Trophoblast cell (in vitro differentiated cells and primary cell): Measurements from ENCODE around the gene LRRTM4.

Source experiments
- DNase-seq, 2 donors: peaks; one replicate each; pipeline ENCODE4 v3.0.0-alpha.2; 2016
- H2AFZ ChIP-seq: 2 replicates; pipeline ENCODE4 v1.6.1; 2013; ENCODE audit warnings: low read length, moderate library complexity, mild to moderate bottlenecking; ENCODE audit not compliant: insufficient read depth, poor library complexity
- H2AK5ac ChIP-seq: 2 replicates; pipeline ENCODE4 v1.6.1; 2013; ENCODE audit warnings: mild to moderate bottlenecking, low read length
- H2BK120ac ChIP-seq: 2 replicates; pipeline ENCODE4 v1.6.1; 2013; ENCODE audit warnings: low read length, mild to moderate bottlenecking, moderate library complexity; ENCODE audit not compliant: insufficient read depth, poor library complexity
- H2BK12ac ChIP-seq: 2 replicates; pipeline ENCODE4 v1.6.1; 2013; ENCODE audit warnings: mild to moderate bottlenecking, low read length, moderate library complexity
- H2BK5ac ChIP-seq: 2 replicates; pipeline ENCODE4 v1.6.1; 2013; ENCODE audit warnings: low read length, low read depth, moderate library complexity, mild to moderate bottlenecking; ENCODE audit not compliant: poor library complexity
- H3K14ac ChIP-seq: 2 replicates; pipeline ENCODE4 v1.6.1; 2013; ENCODE audit warnings: mild to moderate bottlenecking, low read length
- H3K18ac ChIP-seq: 2 replicates; pipeline ENCODE4 v1.6.1; 2013; ENCODE audit warnings: mild to moderate bottlenecking, low read length
- H3K23ac ChIP-seq: 2 replicates; pipeline ENCODE4 v1.6.1; 2013; ENCODE audit warnings: low read length
- H3K27ac ChIP-seq: 2 replicates; pipeline ENCODE4 v1.5.1; 2013; ENCODE audit warnings: low read depth, mild to moderate bottlenecking, inconsistent platforms, low read length, moderate library complexity
- H3K27me3 ChIP-seq: 2 replicates; pipeline ENCODE4 v1.6.1; 2013; ENCODE audit warnings: inconsistent platforms, mild to moderate bottlenecking, low read length, moderate library complexity; ENCODE audit not compliant: insufficient read depth
- H3K36me3 ChIP-seq, 2 experiments: 1 replicate in 1 of 2; 2 replicates in 1 of 2; pipeline ENCODE4 v1.6.1; 2013; ENCODE audit warnings: low read length in 2 of 2, mild to moderate bottlenecking in 2 of 2, moderate library complexity in 1 of 2; ENCODE audit not compliant: insufficient read depth in 2 of 2, control insufficient read depth in 1 of 2
- H3K4ac ChIP-seq: 2 replicates; pipeline ENCODE4 v1.6.1; 2013; ENCODE audit warnings: low read depth, mild to moderate bottlenecking, low read length, moderate library complexity
- H3K4me1 ChIP-seq, 2 experiments: 1 replicate in 1 of 2; 2 replicates in 1 of 2; pipeline ENCODE4 v1.6.1; 2013; ENCODE audit warnings: low read length in 2 of 2, mild to moderate bottlenecking in 2 of 2, moderate library complexity in 1 of 2; ENCODE audit not compliant: insufficient read depth in 2 of 2, control insufficient read depth in 1 of 2
- H3K4me2 ChIP-seq: 2 replicates; pipeline ENCODE4 v1.6.1; 2013; ENCODE audit warnings: inconsistent platforms, mild to moderate bottlenecking, low read length, moderate library complexity
- H3K4me3 ChIP-seq: 2 replicates; pipeline ENCODE4 v1.5.1; 2013; ENCODE audit warnings: mild to moderate bottlenecking, low read depth, low read length, inconsistent platforms
- H3K79me1 ChIP-seq: one replicate; pipeline ENCODE4 v1.6.1; 2013; ENCODE audit warnings: low read length
- H3K79me2 ChIP-seq: 2 replicates; pipeline ENCODE4 v1.6.1; 2013; ENCODE audit warnings: low read length, mild to moderate bottlenecking; ENCODE audit not compliant: control insufficient read depth, insufficient read depth, poor library complexity
- H3K9ac ChIP-seq: 2 replicates; pipeline ENCODE4 v1.6.1; 2013; ENCODE audit warnings: mild to moderate bottlenecking, low read length
- H3K9me3 ChIP-seq: 2 replicates; pipeline ENCODE4 v1.6.1; 2013; ENCODE audit warnings: low read depth, mild to moderate bottlenecking, control low read depth, inconsistent platforms, low read length; ENCODE audit not compliant: insufficient read depth
- H4K12ac ChIP-seq: 2 replicates; pipeline ENCODE4 v1.6.1; 2013; ENCODE audit warnings: low read depth, mild to moderate bottlenecking, low read length, moderate library complexity
- H4K8ac ChIP-seq: 2 replicates; pipeline ENCODE4 v1.6.1; 2013; ENCODE audit warnings: low read depth, mild to moderate bottlenecking, low read length, moderate library complexity
- H4K91ac ChIP-seq: one replicate; pipeline ENCODE4 v1.6.1; 2013; ENCODE audit warnings: low read depth, mild to moderate bottlenecking, low read length, moderate library complexity
- WGBS: extraction: QIAGEN DNeasy Blood & Tissue Kit; methylation state at CpG from one replicate; pipeline ENCODE4 v1.1.7; 2013; ENCODE audit warnings: missing lambda C conversion rate; ENCODE audit not compliant: insufficient read length, insufficient coverage; ENCODE audit errors: extremely low coverage; 5-methylcytosine and 5-hydroxymethylcytosine counted together

LRRTM4 gene

GRCh38 chr2:77458216-77458615 lies 64.0 kb downstream of the LRRTM4 start:
- Histone ChIP-seq H3K23ac (no peak overlapping the region), H3K27ac (no peak overlapping the region), H3K9me3 (no peaks in the 10 kb centered on the region), H3K4ac (no peak overlapping the region), H2BK5ac (no peak overlapping the region), H2BK120ac (no peak overlapping the region), H3K27me3 (no peaks in the 10 kb centered on the region), H4K12ac (no peak overlapping the region), H3K18ac (no peak overlapping the region), H3K9ac (no peak overlapping the region), H3K4me2 (no peak overlapping the region), H3K79me1 (no peaks in the 10 kb centered on the region), H3K36me3 (no peaks in the 10 kb centered on the region), H4K91ac (no peak overlapping the region), H2AFZ (no peak overlapping the region), H2BK12ac (no peak overlapping the region), H4K8ac (no peak overlapping the region), H3K79me2 (no peaks in the 10 kb centered on the region), H3K4me1 (no peaks in the 10 kb centered on the region), H3K14ac (no peak overlapping the region), H2AK5ac (no peak overlapping the region), H3K4me3 (no peak overlapping the region)
- WGBS, result no CpG with 5 or more reads among the region's 3 CpGs
- DNase-seq, result no peak

GRCh38 chr2:77457665-77458064 lies 64.5 kb downstream of the LRRTM4 start:
- Histone ChIP-seq H2AFZ (no peak overlapping the region), H2BK5ac (no peak overlapping the region), H3K27me3 (no peaks in the 10 kb centered on the region), H3K4me1 (no peaks in the 10 kb centered on the region), H4K8ac (no peak overlapping the region), H2BK120ac (no peak overlapping the region), H3K27ac (no peak overlapping the region), H3K4me2 (no peak overlapping the region), H3K23ac (no peak overlapping the region), H3K18ac (no peak overlapping the region), H3K9me3 (no peaks in the 10 kb centered on the region), H3K36me3 (no peaks in the 10 kb centered on the region), H3K4me3 (no peak overlapping the region), H3K4ac (no peak overlapping the region), H3K9ac (no peak overlapping the region), H3K14ac (no peak overlapping the region), H4K12ac (no peak overlapping the region), H3K79me2 (no peaks in the 10 kb centered on the region), H2AK5ac (no peak overlapping the region), H3K79me1 (no peaks in the 10 kb centered on the region), H2BK12ac (no peak overlapping the region), H4K91ac (no peak overlapping the region)
- DNase-seq, result no peak
- no CpG with 5 or more reads among the region's 1 CpG for WGBS

- DNase-seq, result no peak
- Histone ChIP-seq H4K8ac (no peak overlapping the region), H3K79me2 (no peaks in the 10 kb centered on the region), H2AFZ (no peak overlapping the region), H3K27me3 (no peaks in the 10 kb centered on the region), H3K27ac (no peak overlapping the region), H4K12ac (no peak overlapping the region), H3K79me1 (no peaks in the 10 kb centered on the region), H3K4me2 (no peak overlapping the region), H2BK120ac (no peak overlapping the region), H3K14ac (no peak overlapping the region), H3K36me3 (no peaks in the 10 kb centered on the region), H3K4me3 (no peak overlapping the region), H3K23ac (no peak overlapping the region), H2BK5ac (no peak overlapping the region), H2AK5ac (no peak overlapping the region), H3K18ac (no peak overlapping the region), H2BK12ac (no peak overlapping the region), H3K9ac (no peak overlapping the region), H4K91ac (no peak overlapping the region), H3K4ac (no peak overlapping the region), H3K9me3 (no peaks in the 10 kb centered on the region), H3K4me1 (no peaks in the 10 kb centered on the region)
- no CpG with 5 or more reads among the region's 5 CpGs for WGBS
Observed at GRCh38 chr2:77443076-77443475, 79.1 kb downstream of the LRRTM4 start.

GRCh38 chr2:77434880-77435279 lies 87.3 kb downstream of the LRRTM4 start:
- Histone ChIP-seq H2AFZ (no peak overlapping the region), H3K18ac (no peak overlapping the region), H3K27me3 (no peaks in the 10 kb centered on the region), H3K4me3 (no peak overlapping the region), H3K23ac (no peak overlapping the region), H3K4ac (no peak overlapping the region), H2BK120ac (no peak overlapping the region), H4K12ac (no peak overlapping the region), H3K9me3 (no peaks in the 10 kb centered on the region), H3K9ac (no peak overlapping the region), H3K4me1 (no peaks in the 10 kb centered on the region), H3K14ac (no peak overlapping the region), H3K79me2 (no peaks in the 10 kb centered on the region), H4K8ac (no peak overlapping the region), H4K91ac (no peak overlapping the region), H2BK12ac (no peak overlapping the region), H3K4me2 (no peak overlapping the region), H2AK5ac (no peak overlapping the region), H2BK5ac (no peak overlapping the region), H3K27ac (no peak overlapping the region), H3K36me3 (no peaks in the 10 kb centered on the region), H3K79me1 (no peaks in the 10 kb centered on the region)
- DNase-seq, result no peak
